Fibroblast of lung (primary cell): Measurements from ENCODE around the gene SH3RF1.

ENCODE experiments used
- CTCF ChIP-seq, 2 donors: IDR thresholded peaks in 1 of 2; conservative IDR thresholded peaks in 1 of 2; 1 replicate in 1 of 2; 2 replicates in 1 of 2; pipeline ENCODE4 v1.5.1; 2011 to 2012; ENCODE audit warnings: low read length in 2 of 2, control low read depth in 1 of 2, inconsistent platforms in 1 of 2, low read depth in 1 of 2, mild to moderate bottlenecking in 1 of 2
- EZH2 ChIP-seq: IDR thresholded peaks from 2 replicates; pipeline ENCODE4 v1.5.1; 2012; ENCODE audit warnings: low read length, control low read depth, mild to moderate bottlenecking; ENCODE audit errors: missing control alignments

DNA sequence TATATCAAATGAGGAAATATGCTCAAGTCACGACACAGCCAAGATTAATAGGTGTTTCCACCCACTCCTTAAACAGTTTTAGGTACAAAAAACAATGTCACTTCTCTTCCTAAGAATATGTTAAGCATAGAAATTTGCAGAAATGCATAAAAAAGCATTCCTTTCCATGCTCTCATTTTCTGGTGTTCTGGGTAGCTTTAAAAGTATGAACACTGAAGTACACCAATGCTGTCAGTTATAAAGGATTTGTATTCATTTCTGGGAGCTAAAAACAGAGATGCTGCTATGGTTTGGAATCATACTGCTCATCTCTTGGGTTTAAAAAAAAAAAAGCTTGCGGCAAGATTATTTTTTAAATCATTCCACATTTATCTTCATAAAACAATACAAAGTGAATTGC, 20.8 kb downstream of the SH3RF1 start:
- TF ChIP-seq CTCF (conservative IDR thresholded peaks at IDR 0.05 in 1 of 2, IDR thresholded peaks at IDR 0.05 in 1 of 2; ENCODE audit: low read depth in 1 of 2, low read length in 2 of 2) (no peak), EZH2 (no peak)
